A549 treated with Mapracorat at 1 μM for 4 hours (cell line): ENCODE results near the gene PTTG1IP. TPM values are rescaled to one million over a fixed set of nuclear protein-coding genes. Genes with fewer than 3 reads are reported as not detected.

Experiments
- total RNA-seq: library from RNA; stranded (reverse); fragments of 200-300 nt; extraction: Qiagen RNA extraction; gene quantifications from 5 replicates; pipeline ENCODE4 v1.2.3, GENCODE V29; 2022

The PTTG1IP gene
- total RNA-seq, result 86.5 to 99.6 TPM (median 97.4 TPM) in 5 replicates

DNA sequence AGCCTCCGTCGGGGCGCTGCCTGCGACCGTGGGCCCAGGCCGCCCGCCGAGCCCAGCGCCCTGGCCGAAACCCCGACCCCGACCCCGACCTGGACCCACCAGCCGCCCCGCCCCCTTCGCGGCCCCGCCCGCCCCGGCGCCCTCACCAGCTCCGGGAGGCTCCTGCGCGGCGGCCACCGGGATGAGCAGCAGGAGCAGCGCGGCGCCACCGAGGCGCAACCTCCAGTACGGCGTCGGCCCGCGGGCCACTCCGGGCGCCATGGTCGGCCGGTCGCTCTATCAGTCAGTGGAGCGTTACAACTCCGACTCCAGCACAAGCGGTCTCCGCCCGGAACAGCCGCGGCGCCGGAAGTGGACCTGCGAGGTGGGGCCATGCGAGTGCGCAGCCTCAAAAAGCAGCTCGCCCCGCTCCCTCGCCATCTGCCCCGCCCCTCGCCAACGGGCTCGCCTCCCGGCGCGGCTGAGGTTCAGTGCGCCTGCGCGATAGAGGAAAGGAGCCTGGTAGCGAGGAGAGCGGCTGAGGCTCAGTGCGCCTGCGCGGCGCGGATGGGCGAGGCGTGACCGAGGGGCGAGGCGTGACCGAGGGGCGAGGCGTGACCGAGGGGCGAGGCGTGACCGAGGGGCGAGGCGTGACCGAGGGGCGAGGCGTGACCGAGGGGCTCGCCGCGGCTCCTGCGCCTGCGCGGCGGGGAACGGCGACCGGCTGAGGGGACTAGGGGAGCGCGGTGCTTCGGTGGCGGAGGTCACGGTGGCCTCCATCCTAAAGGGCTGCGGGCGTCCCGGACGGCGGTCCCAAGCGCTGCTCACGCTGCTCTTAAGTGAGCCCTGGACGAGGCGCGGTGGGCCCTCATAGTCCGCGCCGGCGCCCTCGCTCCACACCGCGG is at the start of gene PTTG1IP:
Gene PTTG1IP (minus strand): TSS at position 335 of the 884 bp plus-strand sequence. CDS start 74 bp downstream, at position 261.

DNA sequence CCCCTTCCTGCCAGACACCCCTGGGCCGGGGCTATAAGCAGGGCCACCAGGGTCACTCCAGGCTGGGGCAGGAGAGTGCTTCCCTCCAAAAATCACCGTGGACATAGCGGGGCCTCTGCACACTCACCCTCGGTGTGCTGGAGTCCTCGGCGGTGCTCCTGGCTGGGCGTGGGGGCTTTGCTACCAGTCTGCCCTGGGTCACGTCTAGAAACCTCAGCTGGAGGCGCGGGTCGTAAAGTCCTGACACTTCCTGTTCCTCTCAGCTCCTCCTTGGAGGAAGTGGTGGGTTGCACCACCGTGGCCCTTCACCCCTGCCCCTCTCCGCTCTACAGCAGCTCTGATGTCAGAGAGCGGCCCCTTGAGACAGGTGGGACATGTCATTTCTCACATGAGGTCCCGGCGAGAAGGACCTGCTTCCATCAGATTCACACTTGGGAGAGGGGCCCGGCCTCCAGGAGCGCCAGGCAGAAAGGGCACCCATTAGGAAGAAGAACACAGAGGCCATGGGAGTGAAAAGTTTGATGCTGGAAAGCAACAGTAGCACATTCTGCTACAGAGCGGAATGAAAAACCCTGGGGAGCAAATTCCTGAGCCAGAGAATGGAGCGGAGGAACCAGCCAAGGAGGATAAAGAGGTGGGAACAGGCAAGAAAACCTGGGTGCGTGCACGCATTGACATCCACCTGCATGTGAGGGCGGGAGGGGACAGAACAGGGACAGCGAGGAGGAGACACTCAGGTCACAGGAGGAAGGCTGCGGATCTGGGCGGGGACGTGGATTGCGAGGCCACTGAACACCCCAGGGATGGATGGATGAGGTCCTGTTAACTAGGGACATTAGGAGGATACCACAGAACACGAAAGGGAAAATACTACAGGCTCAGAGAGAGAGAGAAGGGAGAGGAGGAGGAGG is 47.5 kb upstream of the PTTG1IP start, which contains the start of gene ITGB2:
Gene ITGB2 (minus strand): TSS at position 206 of the 911 bp plus-strand sequence. CDS start 10,117 bp downstream, outside the sequence.

DNA sequence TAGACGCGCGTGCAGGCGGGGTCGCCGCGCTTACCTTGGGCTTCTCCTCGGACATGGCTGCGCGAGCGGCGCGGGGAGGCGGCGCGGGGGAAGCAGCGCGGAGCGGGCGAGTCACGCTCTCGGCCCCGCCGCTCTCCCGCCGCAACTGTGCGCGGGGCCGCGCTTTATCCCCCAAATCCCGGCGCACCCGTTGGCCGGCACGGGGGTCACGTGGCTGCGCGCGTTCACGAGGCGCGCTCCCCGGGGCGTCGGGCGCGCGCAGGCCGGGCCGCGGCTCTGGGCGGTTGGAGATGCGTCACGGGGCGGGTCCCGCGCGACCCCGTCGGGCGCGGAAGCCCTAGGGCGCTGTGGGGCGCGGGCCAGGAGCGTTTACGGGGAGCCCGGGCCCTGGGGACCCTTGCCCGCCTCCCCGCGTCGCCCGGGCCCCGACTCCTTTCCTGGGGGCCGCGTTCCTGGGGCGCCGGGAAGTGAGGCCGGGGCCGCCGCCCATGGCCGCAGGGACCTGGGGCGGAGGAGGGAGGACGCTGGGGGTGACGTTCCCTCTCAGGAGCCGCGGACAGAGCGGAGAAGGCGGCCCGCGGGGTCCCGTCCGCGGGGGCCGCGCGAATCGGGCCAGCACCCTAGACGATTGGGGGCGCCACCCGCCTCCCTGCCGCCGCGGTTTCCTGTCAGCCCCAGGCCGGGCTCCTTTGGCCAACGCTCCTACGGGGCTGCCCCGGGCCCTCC is 55.4 kb downstream of the PTTG1IP start, which contains the start of gene SUMO3:
Gene SUMO3 (minus strand): TSS at position 149 of the 726 bp plus-strand sequence. CDS start 94 bp downstream, at position 55.

DNA sequence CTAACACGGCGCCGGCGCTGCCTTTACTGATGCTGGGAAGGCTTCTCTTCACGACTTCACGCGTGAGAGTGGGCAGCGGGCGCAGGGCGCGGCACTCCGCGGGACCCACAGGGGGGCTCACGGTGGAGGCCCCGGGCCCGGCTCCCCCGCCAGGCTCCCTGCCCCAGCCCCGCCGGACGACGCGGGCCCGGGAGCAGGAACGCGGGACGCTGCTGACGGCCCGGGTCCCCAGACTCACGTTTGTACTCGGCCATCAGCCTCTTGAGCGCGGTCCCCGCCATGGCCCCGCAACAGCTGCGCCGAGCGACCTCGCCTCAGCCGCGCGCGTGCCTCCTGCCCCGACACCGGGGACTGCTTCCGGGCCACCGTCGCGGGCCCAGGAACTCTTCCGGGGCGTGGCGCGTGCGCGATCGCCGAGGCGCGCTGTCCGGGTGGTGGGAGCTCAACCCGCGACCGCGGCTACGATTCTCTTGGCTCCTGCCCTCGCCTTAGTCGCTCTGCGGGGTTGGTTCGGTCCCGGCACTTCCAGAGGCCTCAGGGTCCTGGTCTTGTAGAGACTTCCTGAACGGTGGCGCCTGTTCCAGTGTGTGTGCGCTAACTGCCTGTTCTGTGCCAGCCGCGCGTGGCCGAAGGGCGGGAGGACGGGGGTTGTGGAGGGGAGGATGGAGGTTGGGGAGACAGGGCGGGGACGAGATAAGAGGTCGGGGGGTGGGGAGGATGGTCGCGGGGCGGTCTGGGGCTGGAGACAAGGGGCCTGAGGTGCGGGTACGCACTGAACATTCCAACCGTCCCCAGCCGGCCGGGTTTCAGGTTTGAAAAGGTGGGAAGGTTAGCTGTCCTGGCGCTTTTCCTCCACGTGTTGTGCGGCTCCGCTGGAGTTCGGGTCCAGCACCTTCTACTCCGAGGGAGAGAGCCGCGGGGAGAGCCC is 71.8 kb downstream of the PTTG1IP start, which contains the start of gene UBE2G2:
Gene UBE2G2 (minus strand): TSS at position 353 of the 928 bp plus-strand sequence. CDS start 72 bp downstream, at position 281.

Other genes with a start within 250 kb of the PTTG1IP start
- gene KRTAP10-9, start 246.6 kb downstream of the PTTG1IP start, total RNA-seq, result not detected in 5 replicates
- gene KRTAP10-10, start 236.3 kb downstream of the PTTG1IP start, total RNA-seq, result not detected in 5 replicates
- gene KRTAP10-11, start 227.3 kb downstream of the PTTG1IP start, total RNA-seq, result not detected in 5 replicates
- not detected in 5 replicates for gene KRTAP12-4, start 219.0 kb downstream of the PTTG1IP start, total RNA-seq
- not detected in 5 replicates for gene KRTAP12-3, start 215.8 kb downstream of the PTTG1IP start, total RNA-seq
- not detected in 5 replicates for gene KRTAP12-2, start 206.8 kb downstream of the PTTG1IP start, total RNA-seq
- gene KRTAP12-1, start 191.5 kb downstream of the PTTG1IP start, total RNA-seq, result not detected in 5 replicates
- not detected in 5 replicates for gene KRTAP10-12, start 176.5 kb downstream of the PTTG1IP start, total RNA-seq
- gene TSPEAR, start 162.1 kb downstream of the PTTG1IP start, total RNA-seq, result not detected in 5 replicates
- gene UBE2G2, start 71.9 kb downstream of the PTTG1IP start, total RNA-seq, result 29.4 to 38.6 TPM (median 32.5 TPM) in 5 replicates
- gene SUMO3, start 55.6 kb downstream of the PTTG1IP start, total RNA-seq, result 58.7 to 71.6 TPM (median 69.0 TPM) in 5 replicates
- gene ITGB2, start 47.2 kb upstream of the PTTG1IP start, total RNA-seq, result 0.55 to 0.99 TPM (median 0.76 TPM) in 5 replicates
- gene SLX9, start 66.3 kb upstream of the PTTG1IP start, total RNA-seq, result 42.4 to 61.8 TPM (median 56.3 TPM) in 5 replicates
- 6.2 to 10.7 TPM (median 6.8 TPM) in 5 replicates for gene ADARB1, start 200.9 kb upstream of the PTTG1IP start, total RNA-seq